NB4 (cell line): ENCODE data around the gene YPEL1.

Source experiments
- DNase-seq: peaks from one replicate; pipeline ENCODE4 v3.0.0; 2010; ENCODE audit warnings: low read depth
- H3K4me3 ChIP-seq: one replicate; pipeline ENCODE4 v1.5.1; 2011; ENCODE audit warnings: mild to moderate bottlenecking, low read depth, low read length, moderate library complexity
- MYC ChIP-seq: IDR thresholded peaks from 2 replicates; pipeline ENCODE4 v1.6.1; 2011; ENCODE audit warnings: low read depth, low read length
- POLR2A ChIP-seq: IDR thresholded peaks from 2 replicates; pipeline ENCODE4 v1.6.1; 2011; ENCODE audit warnings: mild to moderate bottlenecking; ENCODE audit not compliant: insufficient read length; ENCODE audit errors: extremely low read depth
- TF ChIP-seq, protein P1 (sequence below): IDR thresholded peaks from 2 replicates; pipeline ENCODE4 v1.6.1; 2011; ENCODE audit warnings: low read depth, low read length
- TF ChIP-seq, protein P2 (sequence below): IDR thresholded peaks from one replicate; pipeline ENCODE4 v1.5.1; 2012; ENCODE audit warnings: low read depth, low read length

The YPEL1 gene

DNA sequence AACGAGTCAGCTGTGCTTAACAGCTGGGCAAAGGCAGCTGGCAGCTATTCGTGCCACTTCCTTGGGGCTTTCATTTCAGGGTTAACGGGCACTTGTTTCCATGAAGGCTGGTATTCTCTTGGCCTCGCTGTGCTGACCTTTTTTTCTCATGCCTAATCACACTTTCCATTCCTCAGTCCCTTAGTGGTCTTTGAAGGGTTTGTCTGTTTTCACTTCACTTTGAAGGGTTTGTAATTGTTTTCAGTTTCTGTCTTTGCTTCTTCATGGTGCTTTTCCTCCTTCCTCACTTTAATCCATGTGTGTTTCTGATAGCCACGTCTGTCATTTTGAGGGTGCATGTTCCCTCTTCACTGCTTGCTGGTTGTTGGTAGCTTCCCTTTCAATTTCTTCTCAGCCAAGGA lies 45.2 kb downstream of the YPEL1 start:
- H3K4me3 ChIP-seq, result no peak overlapping the region
- no peak for DNase-seq

DNA sequence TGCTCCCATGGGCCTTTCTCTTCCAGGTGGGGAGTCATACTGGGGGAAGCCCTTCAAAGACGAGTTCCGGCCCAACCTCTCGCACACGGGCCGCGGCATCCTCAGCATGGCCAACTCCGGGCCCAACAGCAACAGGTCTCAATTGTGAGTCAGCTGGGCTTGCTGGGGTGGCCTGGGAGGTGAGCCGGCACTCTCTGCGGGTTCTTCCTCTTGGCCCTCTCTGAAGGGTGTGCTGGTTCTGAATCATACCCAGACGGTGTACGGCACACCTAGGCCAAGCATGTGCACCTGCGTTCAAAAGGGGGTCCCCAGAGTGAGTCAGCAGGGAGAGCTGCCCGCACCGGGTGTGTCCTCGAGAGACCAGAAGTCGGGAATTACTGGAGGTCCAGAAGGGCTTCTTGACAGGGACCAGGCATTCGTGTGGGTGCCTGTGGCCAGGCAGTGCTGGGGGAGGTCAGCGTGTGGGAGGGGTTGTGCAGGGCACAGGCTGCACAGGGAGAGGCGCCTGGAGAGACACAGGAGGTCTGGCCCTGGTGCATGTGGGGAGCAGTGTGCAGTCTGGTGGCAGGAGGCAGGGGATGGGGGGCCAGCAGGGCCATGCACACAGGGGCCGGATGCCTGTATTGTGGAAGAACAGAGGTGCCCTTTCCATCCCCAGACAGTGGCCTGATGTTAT lies 46.8 kb downstream of the YPEL1 start:
- no peak for DNase-seq
- no peak overlapping the region for H3K4me3 ChIP-seq
- TF ChIP-seq MYC (no peak), POLR2A (no peak)
- TF ChIP-seq, protein P1, sequence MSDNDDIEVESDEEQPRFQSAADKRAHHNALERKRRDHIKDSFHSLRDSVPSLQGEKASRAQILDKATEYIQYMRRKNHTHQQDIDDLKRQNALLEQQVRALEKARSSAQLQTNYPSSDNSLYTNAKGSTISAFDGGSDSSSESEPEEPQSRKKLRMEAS, result no peak
- TF ChIP-seq, protein P2, sequence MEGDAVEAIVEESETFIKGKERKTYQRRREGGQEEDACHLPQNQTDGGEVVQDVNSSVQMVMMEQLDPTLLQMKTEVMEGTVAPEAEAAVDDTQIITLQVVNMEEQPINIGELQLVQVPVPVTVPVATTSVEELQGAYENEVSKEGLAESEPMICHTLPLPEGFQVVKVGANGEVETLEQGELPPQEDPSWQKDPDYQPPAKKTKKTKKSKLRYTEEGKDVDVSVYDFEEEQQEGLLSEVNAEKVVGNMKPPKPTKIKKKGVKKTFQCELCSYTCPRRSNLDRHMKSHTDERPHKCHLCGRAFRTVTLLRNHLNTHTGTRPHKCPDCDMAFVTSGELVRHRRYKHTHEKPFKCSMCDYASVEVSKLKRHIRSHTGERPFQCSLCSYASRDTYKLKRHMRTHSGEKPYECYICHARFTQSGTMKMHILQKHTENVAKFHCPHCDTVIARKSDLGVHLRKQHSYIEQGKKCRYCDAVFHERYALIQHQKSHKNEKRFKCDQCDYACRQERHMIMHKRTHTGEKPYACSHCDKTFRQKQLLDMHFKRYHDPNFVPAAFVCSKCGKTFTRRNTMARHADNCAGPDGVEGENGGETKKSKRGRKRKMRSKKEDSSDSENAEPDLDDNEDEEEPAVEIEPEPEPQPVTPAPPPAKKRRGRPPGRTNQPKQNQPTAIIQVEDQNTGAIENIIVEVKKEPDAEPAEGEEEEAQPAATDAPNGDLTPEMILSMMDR, result no peak

More for the DNA sequence above, 45.2 kb downstream of the YPEL1 start:
- TF ChIP-seq MYC (no peak), POLR2A (no peak)
- TF ChIP-seq, protein P1, result no peak
- TF ChIP-seq, protein P2, result no peak

DNA sequence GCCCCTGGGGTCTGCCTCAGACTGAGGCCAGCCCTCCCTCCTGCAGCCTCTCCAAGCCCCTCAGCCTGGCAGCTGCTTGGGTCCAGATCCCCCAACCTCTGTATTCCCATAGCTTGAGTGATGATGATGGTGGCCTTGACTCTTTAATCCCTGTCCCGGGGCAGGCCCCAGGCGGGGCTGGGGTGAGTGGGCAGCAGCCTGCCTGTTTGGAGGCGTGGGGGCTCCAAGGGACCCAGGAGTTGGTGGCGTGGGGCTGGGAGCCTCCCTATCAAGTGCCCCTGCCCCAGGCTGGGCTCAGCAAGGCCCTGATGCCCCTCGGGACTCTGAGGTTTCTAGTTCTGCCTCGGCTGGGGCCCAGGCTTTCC lies 47.3 kb downstream of the YPEL1 start:
- TF ChIP-seq MYC, result no peak
- TF ChIP-seq, protein P2, result no peak
- no peak for TF ChIP-seq POLR2A
- TF ChIP-seq, protein P1, result no peak
- H3K4me3 ChIP-seq, result no peak overlapping the region
- peak; percentile 28 for DNase-seq

DNA sequence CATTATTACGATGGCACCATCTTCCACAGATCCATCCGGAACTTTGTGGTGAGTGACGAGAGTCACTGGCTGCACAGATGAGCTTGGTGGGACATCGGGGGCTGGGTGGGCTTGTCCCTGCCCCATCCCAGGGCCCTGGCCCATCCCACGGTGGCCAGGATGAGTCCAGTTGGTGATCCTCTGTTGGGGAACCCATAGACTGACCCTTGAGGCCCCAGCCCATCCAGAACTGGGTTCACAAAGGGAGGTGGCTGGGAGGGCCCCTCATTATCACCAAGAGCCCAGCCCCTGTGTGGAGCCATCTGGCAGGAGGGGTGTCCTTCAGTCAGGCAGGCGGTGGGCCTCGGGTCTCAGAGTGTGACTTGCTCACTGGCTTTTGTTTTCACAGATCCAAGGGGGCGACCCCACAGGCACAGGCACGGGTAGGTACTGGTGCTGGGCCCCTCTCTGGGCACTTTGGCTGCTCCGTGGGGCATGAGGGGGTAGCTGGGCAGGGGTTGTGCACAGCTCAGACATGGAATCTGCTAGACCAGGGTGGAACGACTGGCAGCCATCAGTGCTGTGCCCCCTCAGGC lies 47.8 kb downstream of the YPEL1 start:
- no peak for DNase-seq
- H3K4me3 ChIP-seq, result no peak overlapping the region
- TF ChIP-seq, protein P1, result no peak
- TF ChIP-seq, protein P2, result no peak
- TF ChIP-seq MYC, result no peak
- no peak for TF ChIP-seq POLR2A

DNA sequence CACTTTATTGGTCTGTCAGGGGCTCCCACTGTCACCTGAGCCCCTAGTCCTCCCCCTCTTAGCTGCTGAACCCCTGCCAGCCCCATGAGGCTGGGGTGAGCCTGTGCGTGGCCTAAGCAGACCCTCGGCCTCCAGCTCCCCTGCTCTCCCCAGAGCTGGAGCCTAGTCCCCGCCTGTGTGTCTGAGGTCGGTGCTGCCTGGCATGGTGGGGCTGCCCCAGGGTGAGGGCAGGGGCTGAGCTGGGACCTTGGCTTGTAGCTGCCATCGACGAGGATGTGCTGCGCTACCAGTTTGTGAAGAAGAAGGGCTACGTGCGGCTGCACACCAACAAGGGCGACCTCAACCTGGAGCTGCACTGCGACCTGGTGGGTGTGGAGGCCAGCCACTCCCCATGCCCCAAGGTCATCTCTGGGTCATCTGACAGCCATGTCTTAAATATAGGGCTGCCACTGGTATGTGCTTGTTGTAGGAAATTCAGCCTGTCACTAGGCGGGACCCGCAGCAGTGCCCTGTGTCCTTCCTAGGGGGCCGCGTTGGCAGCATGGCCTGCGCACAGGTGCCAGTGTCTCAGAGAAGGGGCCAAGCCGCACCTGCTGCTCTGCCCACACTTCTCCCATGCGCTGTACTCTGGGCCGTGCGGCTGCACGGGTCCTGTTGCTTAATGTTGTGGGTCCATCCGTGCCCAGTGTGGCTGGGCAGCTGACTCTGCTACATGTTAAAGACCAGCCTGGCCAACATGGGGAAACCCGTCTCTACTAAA lies 48.8 kb downstream of the YPEL1 start:
- DNase-seq, result no peak
- H3K4me3 ChIP-seq, result no peak overlapping the region
- TF ChIP-seq MYC (no peak), POLR2A (no peak)
- TF ChIP-seq, protein P1, result no peak
- TF ChIP-seq, protein P2, result no peak
